SKM-1 treated with dmso at 0.1 percent for 144 hours (cell line): ENCODE data around the gene SLC30A1.

Source experiments
- DNase-seq: peaks from one replicate; lab custom pipeline; 2025; ENCODE audit not compliant: unreplicated experiment; lab: John Stamatoyannopoulos, UW

Gene SLC30A1

GRCh38 chr1:211609120-211610024, 30.4 kb upstream of the SLC30A1 start:
- DNase-seq = no peak

GRCh38 chr1:211607754-211608473, 29.0 kb upstream of the SLC30A1 start:
- DNase-seq = no peak

GRCh38 chr1:211606914-211607753, 28.2 kb upstream of the SLC30A1 start:
- DNase-seq = peak; percentile 100

- DNase-seq = peak; percentile 82
These were observed 27.5 kb upstream of the SLC30A1 start for GRCh38 chr1:211606332-211606913.

- no peak for DNase-seq
These were observed 26.8 kb upstream of the SLC30A1 start for GRCh38 chr1:211605603-211606331.

GRCh38 chr1:211605034-211605433, 26.1 kb upstream of the SLC30A1 start:
- no peak for DNase-seq

- DNase-seq = no peak
These were observed 25.6 kb upstream of the SLC30A1 start for GRCh38 chr1:211604548-211604947.

- DNase-seq = no peak
These were observed 24.8 kb upstream of the SLC30A1 start for GRCh38 chr1:211603713-211604112.

- DNase-seq = no peak
These were observed 24.3 kb upstream of the SLC30A1 start for GRCh38 chr1:211603191-211603701.

GRCh38 chr1:211601982-211602670, 23.2 kb upstream of the SLC30A1 start:
- DNase-seq = no peak

GRCh38 chr1:211601159-211601558, 22.2 kb upstream of the SLC30A1 start:
- DNase-seq = no peak

GRCh38 chr1:211599250-211599649, 20.3 kb upstream of the SLC30A1 start:
- no peak for DNase-seq

GRCh38 chr1:211598514-211598913, 19.6 kb upstream of the SLC30A1 start:
- DNase-seq = no peak

GRCh38 chr1:211596418-211597181, 17.6 kb upstream of the SLC30A1 start:
- DNase-seq = no peak

GRCh38 chr1:211595419-211595818, 16.5 kb upstream of the SLC30A1 start:
- DNase-seq = no peak

GRCh38 chr1:211591980-211592493, 13.1 kb upstream of the SLC30A1 start:
- DNase-seq = no peak

- peak; percentile 94 for DNase-seq
These were observed 11.1 kb upstream of the SLC30A1 start for GRCh38 chr1:211589782-211590721.
